HG02588 (cell line): ENCODE data around the gene GPR155.
"Not testable (repeated sequence)": the region's sequence is repeated elsewhere in the genome, so short reads cannot be mapped to it uniquely, and the experiment has no call there.

Source experiments
- ATAC-seq: cut with Tn5 transposase; IDR thresholded peaks from one replicate; pipeline ENCODE4 v1.9.1; 2021; ENCODE audit warnings: mild to moderate bottlenecking, moderate library complexity; ENCODE audit not compliant: unreplicated experiment

The GPR155 gene

DNA sequence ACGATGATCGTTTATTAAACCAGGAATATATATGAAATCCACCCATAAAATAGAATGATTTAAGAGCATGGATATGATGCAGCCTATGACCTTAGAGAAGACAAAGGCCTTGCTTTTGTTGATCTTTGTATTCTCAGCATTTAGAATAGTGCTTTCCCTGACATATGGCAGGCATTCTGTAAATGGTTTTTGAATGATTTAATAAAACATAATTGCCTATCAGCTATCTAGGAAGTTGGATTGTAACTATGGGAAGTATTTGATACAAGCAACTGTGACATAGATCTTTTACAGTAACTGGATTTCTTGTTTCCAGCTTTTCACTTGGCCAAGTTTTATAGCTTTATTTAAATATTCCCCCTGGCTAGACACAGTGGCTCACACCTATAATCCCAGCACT, 5.1 kb upstream of the GPR155 start:
- ATAC-seq, result no peak

DNA sequence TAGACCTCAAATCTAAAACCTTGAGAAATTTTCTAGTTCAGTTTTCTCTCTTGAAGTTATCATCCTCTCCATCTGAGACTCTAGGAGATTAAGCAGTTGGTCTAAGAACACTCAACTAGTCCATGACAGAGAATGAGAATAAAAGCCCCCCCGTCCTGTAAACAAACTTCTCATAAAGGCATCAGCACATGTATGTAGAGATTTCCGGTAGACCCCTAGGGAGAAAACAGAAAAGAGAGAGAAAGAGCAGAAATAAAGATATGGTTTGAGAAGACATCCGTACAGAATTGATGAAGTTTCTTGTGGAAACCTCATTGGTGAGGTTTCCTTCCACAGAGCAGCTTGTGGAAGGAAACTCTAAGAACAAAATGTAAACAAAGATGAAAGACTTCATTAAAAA, 3.2 kb upstream of the GPR155 start:
- no peak for ATAC-seq

DNA sequence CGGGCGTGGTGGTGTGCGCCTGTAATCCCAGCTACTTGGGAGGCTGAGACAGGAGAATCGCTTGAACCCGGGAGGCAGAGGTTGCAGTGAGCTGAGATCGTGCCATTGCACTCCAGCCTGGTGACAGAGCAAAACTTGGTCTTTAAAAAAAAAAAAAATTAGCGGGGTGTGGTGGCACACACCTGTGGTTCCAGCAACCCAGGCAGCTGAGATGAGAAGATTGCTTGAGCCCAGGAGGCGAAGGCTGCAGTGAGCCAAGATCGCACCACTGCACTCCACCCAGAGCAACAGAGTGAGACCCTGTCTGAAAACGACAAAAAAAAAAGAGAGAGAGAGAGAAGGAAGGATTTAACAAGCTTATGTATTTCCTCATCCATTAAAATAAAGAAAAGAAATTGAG, 2.7 kb upstream of the GPR155 start:
- not testable (repeated sequence) for ATAC-seq

DNA sequence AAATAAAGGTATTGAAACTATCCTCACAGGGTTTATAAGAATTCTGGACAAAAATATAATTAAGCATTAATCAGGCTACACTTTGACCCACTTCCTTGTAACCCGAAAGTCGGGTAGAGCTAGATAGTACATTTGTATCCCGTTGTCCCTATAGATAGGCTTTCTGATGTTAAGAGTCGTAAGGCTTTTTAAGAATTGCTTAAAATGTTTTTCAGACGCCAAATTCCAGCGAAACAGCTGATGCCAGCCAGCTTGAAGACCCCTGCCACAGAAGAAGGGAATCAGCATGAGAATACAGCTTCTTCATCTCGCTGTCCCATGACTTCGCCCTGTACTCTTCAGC, 962 bp upstream of the GPR155 start:
- ATAC-seq, result no peak

DNA sequence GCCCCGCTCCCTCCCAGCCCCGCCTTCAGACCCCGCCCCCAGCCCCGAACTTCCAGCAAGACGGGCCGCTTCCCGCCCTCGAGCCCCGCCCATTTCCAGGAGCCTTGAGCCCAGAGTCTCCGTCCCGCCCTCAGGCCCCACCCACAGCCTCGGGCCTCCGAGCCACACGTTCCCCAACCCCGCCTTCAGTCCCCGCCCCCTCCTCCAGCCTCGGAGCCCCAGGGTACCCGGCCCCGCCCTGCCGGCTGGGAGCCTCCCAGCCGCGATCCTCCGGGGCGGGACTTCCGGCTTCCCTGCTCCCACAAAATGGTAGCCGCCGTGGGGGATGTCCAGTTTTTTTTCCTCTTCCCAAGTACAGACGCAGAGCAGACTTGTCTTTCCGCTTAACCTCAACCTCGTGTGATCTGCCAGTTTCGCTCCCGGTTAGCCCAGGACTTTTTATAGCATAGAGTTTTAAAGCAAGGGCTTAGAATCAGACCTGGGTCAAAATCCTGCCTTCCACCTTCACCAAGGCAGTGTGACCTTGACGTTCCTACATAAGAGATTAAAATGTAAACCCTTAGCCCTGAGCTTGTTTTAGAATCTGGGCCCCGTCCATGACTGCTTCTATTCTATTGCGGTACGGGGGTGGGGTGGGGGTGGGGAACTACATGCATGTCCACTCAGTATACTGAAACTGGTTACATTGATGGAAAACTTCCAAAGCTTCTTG, 435 bp upstream of the GPR155 start:
- peak; percentile 93 for ATAC-seq

DNA sequence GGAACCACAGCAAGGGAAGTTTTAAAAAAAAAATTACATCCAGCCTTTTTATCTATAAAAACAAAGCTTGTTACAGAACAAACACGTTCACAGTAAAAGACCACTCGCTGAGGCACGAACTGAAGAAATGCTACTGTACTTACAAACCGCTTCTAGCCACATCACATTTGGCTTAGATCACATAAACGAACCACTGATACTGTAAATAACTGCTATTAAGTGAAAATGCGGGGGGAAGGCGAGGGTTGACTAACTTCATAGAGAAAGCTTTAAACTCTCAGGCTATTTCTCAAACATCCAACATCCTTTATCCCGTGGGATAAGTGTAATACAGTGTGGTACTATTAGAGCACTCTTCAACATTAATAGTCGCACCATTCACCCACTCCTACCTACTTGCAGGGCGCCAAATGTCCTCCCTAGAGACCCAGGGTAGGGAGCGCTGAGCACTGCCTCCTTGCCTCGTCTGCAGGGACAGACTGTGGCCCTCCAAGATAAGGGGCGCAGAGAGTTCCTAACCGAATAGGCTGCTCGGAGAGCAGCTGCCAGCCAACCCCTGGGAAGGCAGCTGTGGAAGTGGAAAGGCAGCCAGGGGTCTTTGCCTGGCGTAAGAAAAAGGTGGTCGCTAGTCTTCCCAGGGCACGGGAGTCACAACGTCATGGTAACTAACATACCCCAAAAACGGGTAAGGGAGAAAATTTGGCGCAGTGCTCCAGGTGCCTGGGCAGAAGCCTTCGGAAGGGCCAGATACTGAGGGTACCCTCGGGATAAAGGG, 854 bp downstream of the GPR155 start:
- ATAC-seq, result peak; percentile 0

DNA sequence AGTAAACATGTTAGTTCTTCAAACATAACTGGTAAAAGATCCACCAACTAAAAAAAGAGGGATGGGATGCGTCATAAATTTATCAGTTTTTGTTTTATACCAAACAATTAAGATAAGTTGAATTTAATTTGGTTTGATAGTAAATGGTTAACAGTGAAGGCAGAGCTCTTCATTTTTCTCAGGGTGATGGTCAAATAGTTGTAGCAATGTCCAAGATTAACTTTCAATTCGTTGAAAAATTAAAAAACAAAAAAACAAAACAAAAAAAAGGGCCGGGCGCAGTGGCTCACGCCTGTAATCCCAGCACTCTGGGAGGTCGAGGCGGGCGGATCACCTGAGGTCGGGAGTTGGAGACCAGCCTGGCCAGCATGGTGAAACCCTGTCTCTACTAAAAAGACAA, 1.8 kb downstream of the GPR155 start:
- not testable (repeated sequence) for ATAC-seq

DNA sequence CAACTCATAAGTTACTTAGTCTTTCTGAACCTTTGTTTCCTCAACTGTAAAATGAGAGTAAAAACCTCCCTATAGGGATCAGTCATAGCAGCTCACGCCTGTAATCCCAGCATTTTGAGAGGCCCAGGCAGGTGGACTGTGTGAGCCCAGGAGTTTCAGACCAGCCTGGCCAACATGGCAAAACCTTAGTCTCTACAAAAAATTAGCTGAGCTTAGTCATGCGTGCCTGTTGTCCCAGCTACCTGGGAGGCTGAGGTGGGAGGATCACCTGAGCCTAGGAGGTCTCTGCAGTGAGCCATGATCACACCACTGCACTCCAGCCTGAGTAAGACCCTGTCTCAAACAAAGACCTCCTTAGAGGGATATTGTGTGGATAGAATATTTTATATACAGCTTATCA, 2.3 kb downstream of the GPR155 start:
- ATAC-seq, result no peak

DNA sequence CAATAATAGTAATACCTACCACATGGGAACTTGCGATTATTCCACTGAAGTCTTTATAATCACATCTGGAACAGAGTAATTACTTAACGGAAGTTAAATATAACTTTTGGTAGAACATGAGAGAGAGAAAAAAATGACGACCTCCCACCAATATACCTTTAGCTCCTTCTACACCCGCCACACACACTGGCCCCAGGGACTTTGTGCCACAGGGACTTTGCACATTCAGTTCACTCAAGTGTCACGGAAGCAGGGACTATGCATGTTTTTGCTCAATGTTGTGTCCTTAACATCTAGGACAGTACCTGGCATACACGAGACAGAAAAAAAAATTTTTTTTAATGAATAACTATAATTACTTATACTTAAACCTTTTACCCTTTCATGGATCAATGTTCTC, 4.0 kb downstream of the GPR155 start:
- ATAC-seq, result no peak

DNA sequence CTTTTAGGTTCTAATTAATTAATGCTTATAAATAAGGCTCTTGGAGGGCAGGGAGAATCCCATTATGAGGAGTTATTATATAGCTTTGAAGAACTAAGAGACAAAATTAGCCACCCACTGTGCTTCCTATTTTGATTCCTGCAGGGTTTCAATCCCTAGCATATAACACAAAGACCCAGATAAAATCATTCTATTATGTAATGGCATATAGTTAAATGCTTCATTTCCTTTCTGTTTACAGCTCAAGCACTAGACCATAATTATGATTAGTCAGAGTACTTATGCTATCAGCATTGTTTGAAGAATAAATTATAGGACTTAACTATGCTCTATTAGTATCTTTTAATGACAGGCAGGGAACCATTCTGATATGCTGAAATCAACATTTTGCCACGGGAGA, 9.1 kb downstream of the GPR155 start:
- ATAC-seq, result no peak

DNA sequence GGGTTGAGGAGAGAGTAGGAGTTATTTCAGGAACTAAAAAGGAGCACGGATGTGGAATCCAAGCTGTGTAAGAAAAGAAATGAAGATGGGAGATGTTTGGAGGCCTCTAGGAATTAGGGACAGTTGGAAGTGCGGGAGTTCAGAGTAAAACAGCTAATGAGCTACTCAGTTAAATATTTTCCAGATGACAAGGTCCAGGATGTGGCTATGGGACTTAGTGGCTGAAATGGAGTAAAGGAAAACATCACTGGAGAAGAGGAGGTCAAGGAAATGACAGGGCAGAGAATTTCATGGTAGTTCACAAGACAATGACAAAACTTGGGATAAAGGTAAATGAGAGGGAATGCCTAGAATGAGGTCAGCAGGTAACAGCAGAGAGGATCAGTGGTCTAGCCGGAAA, 13.0 kb downstream of the GPR155 start:
- ATAC-seq, result no peak

DNA sequence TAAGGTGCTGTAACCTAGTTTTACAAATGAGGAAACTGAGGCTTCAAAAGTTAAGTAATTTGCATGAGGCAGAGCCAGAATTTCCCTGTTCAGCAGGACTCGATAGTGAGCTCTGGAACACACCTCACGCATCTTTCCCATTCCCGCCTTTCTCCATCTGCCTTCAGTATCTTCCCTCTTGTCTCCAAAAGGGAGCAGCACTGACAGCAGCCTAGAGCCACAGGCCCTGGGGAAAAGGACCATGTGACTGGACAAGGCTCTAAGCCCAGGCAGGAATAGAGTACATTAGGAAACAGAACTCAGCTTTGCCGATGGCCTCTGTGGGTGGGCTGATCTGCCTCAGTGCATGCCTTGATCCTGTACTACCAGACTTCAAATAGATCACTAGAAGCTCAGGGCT, 21.5 kb downstream of the GPR155 start:
- ATAC-seq, result no peak

DNA sequence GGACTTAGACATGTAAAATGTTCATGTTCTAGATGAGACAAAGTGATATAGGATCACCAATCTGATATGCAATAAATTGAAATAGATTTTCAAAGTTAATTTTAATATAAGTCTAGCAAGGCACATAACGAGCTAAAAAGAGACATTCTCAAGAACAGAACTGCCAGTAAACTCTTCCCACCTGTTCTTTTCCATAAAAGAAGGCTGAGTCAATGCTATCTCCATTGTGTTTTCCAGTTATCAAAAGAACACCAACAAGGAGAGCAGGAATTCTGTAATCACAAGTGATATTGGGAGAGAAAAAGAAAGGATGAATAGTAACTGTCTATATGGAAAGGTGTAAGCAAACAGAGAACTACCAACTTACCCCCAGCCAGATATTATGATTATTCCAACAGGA, 25.6 kb downstream of the GPR155 start:
- no peak for ATAC-seq

DNA sequence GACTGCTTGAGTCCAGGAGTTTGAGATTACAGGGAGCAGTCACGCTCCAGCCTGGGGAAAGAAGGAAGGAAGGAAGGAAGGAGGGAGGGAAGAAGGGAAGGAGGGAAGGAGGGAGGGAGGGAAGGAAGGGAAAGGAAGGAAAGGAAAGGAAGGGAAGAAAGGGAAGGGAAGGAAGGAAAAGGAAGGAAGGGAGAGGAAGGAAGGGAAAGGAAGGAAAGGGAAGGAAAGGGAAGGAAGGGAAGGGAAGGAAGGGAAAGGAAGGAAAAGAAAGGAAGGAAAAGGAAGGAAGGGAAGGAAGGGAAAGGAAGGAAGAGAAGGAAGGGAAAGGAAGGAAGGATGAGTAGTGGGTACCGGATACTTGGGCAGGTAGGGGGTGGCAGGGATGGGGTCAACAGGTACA, 32.3 kb downstream of the GPR155 start:
- no peak for ATAC-seq

DNA sequence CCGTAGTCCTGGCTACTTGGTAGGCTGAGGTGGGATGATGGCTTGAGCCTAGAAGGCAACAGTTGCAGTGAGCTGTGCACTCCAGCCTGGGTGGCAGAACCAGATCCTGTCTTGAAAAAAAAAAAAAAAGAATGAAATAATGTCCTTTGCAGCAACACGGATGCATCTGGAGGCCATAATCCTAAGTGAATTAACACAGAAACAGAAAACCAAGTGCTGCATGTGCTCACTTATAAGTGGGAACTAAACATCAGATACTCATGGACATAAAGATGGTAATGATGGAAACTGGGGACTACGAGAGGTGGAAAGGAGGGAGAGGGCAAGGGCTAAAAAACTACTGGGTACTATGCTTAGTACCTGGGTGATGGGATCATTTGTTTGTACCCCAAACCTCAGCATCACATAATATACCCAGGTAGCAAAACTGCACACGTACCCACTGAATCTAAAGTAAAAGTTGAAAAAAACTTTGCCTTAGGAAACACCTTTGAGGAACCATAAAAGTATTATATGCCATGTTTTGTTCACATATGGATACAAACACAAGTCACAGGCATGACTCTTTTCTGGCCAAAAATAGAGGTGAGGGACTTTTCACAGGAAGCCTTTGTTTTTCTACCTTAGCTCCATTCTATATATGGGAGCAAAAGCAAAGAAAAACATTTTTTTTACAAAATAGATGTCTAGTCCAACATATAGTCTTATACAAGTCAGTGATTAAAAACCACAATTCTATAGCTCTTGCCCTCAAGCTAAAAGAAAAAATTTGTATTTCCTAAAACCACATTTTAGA, 36.6 kb downstream of the GPR155 start:
- no peak for ATAC-seq

DNA sequence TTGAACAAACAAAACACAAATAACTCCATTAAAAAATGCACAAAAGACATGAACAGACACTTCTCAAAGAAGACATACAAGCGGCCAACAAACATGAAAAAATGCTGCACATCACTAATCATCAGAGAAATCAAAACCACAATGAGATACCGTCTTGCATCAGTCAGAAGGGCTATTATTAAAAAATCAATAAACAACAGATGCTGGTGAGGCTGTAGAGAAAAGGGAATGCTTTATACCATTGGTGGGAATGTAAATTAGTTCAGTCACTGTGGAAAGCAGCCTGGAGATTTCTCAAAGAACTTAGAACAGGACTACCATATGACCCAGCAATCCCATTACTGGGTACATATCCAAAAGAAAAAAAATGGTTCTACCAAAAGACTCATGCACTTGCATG, 37.8 kb downstream of the GPR155 start:
- ATAC-seq, result no peak

DNA sequence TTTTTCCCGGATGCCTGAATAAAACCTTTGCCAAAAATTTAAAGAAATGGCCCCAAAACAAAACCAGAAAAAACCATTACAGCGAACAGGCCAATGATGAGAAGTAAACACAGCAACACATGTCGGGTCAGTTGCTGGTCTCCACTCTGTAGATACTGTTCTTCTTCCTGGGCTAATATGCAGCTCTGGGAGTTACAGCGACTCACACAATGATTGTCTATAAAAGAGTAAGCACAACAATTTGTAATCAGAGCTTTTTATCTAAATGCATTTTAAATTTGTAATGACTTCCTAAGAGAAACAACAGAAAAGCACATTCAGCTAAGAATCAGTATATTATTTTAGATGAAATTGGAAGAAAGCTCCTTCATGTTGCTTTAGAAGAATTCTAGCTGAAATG, 40.3 kb downstream of the GPR155 start:
- no peak for ATAC-seq

DNA sequence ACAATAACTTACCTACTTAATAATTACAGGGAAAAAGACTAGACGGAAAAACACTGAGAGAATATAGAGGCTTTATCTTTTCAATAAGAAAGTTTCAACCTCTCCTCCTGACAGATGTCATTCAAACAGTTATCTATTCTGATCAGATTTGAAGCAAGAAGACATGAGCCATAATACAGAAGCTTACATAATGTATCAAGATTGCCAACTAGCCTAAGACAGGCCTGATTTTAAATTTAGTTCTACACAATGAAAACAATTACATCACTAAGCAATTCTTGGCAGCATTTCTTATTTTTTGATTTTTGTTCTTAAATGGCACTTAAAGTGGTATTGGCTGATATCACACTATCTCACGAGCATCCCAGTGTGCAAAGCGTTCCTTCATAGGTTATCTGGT, 41.6 kb downstream of the GPR155 start:
- no peak for ATAC-seq

DNA sequence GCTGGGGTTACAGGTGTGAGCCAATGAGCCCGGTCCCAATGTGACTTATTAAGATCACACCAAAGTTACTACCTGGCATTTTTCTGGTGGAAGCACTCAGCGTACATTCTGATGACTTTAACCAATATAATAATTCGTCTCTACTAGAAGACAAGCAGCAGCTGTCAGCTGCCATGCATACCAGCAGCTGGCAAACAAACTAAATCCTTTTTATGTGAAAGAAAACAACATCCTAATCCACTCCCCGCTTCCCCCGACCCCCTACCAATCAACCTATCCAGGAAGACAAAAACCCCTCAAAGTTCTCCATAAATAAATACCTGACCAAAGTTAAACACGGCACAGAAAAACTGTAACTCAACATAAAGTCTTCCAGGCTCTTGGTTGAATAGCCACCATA, 42.1 kb downstream of the GPR155 start:
- ATAC-seq, result no peak

DNA sequence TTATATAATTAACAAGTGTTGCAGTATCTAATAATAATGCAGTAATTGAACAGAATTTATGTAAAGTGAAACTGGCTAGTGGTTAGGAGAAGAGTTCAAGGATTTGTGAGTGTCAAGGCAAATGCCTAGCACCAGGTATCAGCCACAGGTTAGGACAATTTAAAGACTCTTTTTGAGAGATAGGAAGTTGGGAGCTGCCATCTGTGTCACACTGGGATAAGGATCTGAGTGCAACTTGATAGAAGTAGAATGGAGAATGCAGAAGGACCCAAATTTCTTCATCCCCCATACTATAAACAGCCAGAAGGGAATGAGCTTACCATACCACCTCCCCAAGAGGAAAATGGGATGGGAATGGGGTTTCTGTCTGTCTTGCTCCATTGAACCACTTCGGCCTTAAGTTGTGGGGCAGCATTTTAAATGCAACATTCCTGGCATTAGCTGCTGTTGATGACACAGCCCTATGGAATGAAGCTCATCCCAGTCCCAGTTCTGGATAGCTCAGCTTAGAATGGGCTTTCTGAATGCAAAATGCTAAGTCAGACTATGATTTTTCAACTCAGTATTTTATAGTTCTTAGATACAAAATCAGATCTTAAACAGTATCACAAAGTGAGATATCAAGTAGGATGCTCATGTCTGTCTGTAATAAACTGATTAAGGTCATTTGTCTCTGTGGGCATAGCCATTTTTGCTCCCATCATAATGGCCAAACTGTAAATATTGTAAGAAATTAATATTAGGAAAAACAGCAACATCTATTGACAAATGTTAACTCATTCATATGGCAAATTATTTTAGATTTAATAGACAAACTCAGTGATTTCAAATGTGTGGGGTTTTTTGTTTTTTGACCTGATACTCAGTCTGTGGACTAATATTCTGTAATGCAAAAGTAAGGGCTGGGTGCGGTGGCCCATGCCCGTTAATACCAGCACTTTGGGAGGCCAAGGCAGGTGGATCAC, 44.0 kb downstream of the GPR155 start:
- ATAC-seq, result no peak

DNA sequence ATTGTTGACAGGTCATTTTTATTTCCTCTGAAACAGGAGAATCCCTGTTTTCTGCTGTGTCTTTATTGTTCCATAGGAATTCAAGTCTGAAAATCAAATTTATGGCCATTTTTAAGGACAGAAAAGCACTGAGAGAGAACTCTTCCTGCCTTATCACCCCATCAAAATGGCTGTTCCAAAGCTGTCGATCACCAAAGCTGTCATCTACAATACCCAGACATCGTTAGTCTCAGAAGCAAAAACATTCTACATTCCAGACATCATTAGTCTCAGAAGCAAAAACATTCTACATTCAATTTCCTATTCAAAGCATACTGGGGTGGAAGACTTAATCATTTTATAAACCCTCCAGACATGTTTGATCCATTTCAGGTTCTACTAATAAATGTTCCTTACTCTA, 46.9 kb downstream of the GPR155 start:
- no peak for ATAC-seq
